ENCODE data around the gene RHBDL3. TPM values are rescaled to one million over a fixed set of nuclear protein-coding genes. Genes with fewer than 3 reads are reported as not detected.

The RHBDL3 gene
- total RNA-seq, 2 experiments from 2014 or later, result 0.15 TPM; not detected in 1

- Histone ChIP-seq H3K9me3 (ENCODE audit: low read length) (no peaks in the 10 kb centered on the region), H3K27ac (ENCODE audit: low read depth, low read length, poor library complexity, severe bottlenecking) (no peak overlapping the region), H3K9me2 (ENCODE audit: insufficient read depth, low read length) (no peaks in the 10 kb centered on the region), H3K4me1 (ENCODE audit: insufficient read depth, low read length, poor library complexity, severe bottlenecking) (no peaks in the 10 kb centered on the region), H3K36me3 (ENCODE audit: insufficient read depth, low read length) (peaks cover 13% of the 10 kb centered on the region; the same call in 1 of the 2 replicates), H3K4me3 (ENCODE audit: low read depth, low read length, poor library complexity, severe bottlenecking) (no peak overlapping the region), H3K79me2 (ENCODE audit: insufficient read depth, low read depth, low read length) (no peaks in the 10 kb centered on the region), H2AFZ (ENCODE audit: low read length) (no peak overlapping the region), H3K4me2 (ENCODE audit: low read length) (no peak overlapping the region), H4K20me1 (ENCODE audit: insufficient read depth, low read length) (no peaks in the 10 kb centered on the region)
- no TSS peak for BruUV-seq (replicated peaks)
- TF ChIP-seq EZH2phosphoT487 (IDR thresholded peaks at IDR 0.05; ENCODE audit: borderline replicate concordance, low read depth, low read length), result no peak
- no peak for TF ChIP-seq CTCF (conservative IDR thresholded peaks at IDR 0.05; ENCODE audit: low read length)
- ChIA-PET POLR2A (interaction anchor here (1.0 kb wide), 1 partner anchor 18 kb away, joined by 4 read pairs; no protein-coding TSS in a partner anchor), CTCF (ENCODE audit: unreplicated experiment) (no interaction called here)
- intact Hi-C loops (cut with micrococcal nuclease; ENCODE audit: unreplicated experiment), result no loop called here
- no peak for DNase-seq (ENCODE audit: low spot score)
These were observed 41.9 kb upstream of the RHBDL3 start for GRCh38 chr17:32223703-32224102.

DNA sequence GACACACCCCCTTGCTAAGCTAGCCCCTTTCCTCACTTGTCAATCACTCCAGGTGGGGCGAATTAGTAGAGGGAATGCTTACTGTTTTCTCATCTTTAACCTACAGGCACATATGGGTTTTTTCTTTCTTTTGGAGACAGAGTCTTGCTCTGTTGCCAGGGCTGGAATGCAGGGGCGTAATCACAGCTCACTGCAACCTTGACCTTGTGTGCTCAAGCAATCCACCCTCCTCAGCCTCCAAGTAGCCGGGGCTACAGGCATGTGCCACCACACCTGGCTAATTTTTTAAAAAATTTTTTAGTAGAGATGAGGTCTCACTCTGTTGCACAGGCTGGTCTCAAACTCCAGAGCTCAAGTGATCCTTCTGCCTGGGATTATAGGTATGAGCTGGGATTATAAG, 38.7 kb upstream of the RHBDL3 start:
- Histone ChIP-seq H3K79me2 (ENCODE audit: insufficient read depth, low read depth, low read length) (no peaks in the 10 kb centered on the region), H3K36me3 (ENCODE audit: insufficient read depth, low read length) (peaks cover 13% of the 10 kb centered on the region; the same call in 1 of the 2 replicates), H3K4me3 (ENCODE audit: low read depth, low read length, poor library complexity, severe bottlenecking) (no peak overlapping the region), H3K9me2 (ENCODE audit: insufficient read depth, low read length) (no peaks in the 10 kb centered on the region), H4K20me1 (ENCODE audit: insufficient read depth, low read length) (no peaks in the 10 kb centered on the region), H3K27ac (ENCODE audit: low read depth, low read length, poor library complexity, severe bottlenecking) (no peak overlapping the region), H2AFZ (ENCODE audit: low read length) (no peak overlapping the region), H3K4me2 (ENCODE audit: low read length) (no peak overlapping the region), H3K4me1 (ENCODE audit: insufficient read depth, low read length, poor library complexity, severe bottlenecking) (no peaks in the 10 kb centered on the region), H3K9me3 (ENCODE audit: low read length) (no peaks in the 10 kb centered on the region)
- no TSS peak for BruUV-seq (replicated peaks)
- intact Hi-C loops (cut with micrococcal nuclease; ENCODE audit: unreplicated experiment), result no loop called here
- no peak for DNase-seq (ENCODE audit: low spot score)
- CTCF ChIA-PET (ENCODE audit: unreplicated experiment), result no interaction called here
- POLR2A ChIA-PET, result interaction anchor here (0.6 kb wide), 1 partner anchor 449 kb away, joined by 4 read pairs; no protein-coding TSS in a partner anchor
- no peak for TF ChIP-seq EZH2phosphoT487 (IDR thresholded peaks at IDR 0.05; ENCODE audit: borderline replicate concordance, low read depth, low read length)
- TF ChIP-seq CTCF (conservative IDR thresholded peaks at IDR 0.05; ENCODE audit: low read length), result no peak

- Histone ChIP-seq H2AFZ (ENCODE audit: low read length) (no peak overlapping the region), H3K4me3 (ENCODE audit: low read depth, low read length, poor library complexity, severe bottlenecking) (no peak overlapping the region), H3K4me2 (ENCODE audit: low read length) (no peak overlapping the region), H3K36me3 (ENCODE audit: insufficient read depth, low read length) (peaks cover 13% of the 10 kb centered on the region; the same call in 1 of the 2 replicates), H3K4me1 (ENCODE audit: insufficient read depth, low read length, poor library complexity, severe bottlenecking) (no peaks in the 10 kb centered on the region), H4K20me1 (ENCODE audit: insufficient read depth, low read length) (no peaks in the 10 kb centered on the region), H3K9me3 (ENCODE audit: low read length) (no peaks in the 10 kb centered on the region), H3K27ac (ENCODE audit: low read depth, low read length, poor library complexity, severe bottlenecking) (no peak overlapping the region), H3K9me2 (ENCODE audit: insufficient read depth, low read length) (no peaks in the 10 kb centered on the region), H3K79me2 (ENCODE audit: insufficient read depth, low read depth, low read length) (no peaks in the 10 kb centered on the region)
- BruUV-seq (replicated peaks), result no TSS peak
- DNase-seq (ENCODE audit: low spot score), result no peak
- CTCF ChIA-PET (ENCODE audit: unreplicated experiment), result no interaction called here
- TF ChIP-seq CTCF (conservative IDR thresholded peaks at IDR 0.05; ENCODE audit: low read length) (no peak), EZH2phosphoT487 (IDR thresholded peaks at IDR 0.05; ENCODE audit: borderline replicate concordance, low read depth, low read length) (no peak)
- POLR2A ChIA-PET, result interaction anchor here (0.6 to 0.7 kb wide), 3 partner anchors 18 to 246 kb away, joined by 4 to 6 read pairs (median 4); no protein-coding TSS in a partner anchor
- intact Hi-C loops (cut with micrococcal nuclease; ENCODE audit: unreplicated experiment), result no loop called here
These were observed 37.7 kb upstream of the RHBDL3 start for GRCh38 chr17:32227910-32228309.

Data from OCI-LY7 (cell line).